Measurements from ENCODE around the gene FAM171A1.
"Not testable (repeated sequence)": the region's sequence is repeated elsewhere in the genome, so short reads cannot be mapped to it uniquely, and the experiment has no call there.

The FAM171A1 gene

DNA sequence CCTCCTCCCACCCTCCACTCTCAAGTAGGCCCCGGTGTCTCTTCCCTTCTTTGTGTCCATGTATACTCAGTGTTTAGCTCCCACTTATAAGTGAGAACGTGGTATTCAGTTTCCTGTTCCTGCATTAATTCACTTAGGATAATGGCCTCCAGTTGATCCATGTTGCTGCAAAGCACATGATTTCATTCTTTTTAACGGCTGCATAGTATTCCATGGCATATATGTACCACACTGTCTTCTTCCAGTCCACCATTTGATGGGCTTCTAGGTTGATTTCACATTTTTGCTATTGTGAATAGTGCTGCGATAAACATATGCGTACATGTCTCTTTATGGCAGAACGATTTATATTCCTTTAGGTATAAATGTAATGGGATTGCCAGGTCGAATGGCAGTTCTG, 51.0 kb downstream of the FAM171A1 start:
- DNase-seq (ENCODE audit: low read depth in 2 of 2): no peak

DNA sequence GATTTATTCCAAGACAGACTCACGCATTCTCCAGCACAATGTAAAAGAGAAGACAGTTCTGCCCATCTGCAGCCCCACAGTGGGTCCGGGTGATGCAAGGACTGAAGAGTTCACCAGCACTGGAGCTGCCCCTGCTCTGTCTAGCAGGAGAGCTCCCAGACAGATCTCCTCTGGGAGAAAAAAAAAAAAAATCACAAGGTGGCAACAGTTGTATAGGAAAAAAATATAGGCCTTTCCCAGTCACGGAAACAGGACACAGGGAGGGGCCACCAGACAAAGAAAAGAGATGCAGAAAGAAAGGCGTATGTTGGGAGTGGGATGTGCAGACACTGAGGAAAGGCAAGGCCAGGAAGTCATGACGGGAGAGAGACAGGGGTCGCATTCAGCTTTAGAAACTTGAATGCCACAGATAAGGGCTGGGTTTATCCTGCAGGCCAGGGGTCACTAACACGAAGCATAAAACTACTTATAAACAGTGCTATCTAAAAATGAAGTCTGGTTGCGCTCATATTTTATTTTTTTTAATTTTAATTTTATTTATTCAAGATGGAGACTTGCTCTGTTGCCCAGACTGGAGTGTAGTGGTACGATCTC, 54.1 kb downstream of the FAM171A1 start:
- DNase-seq (ENCODE audit: low read depth in 2 of 2): no peak

DNA sequence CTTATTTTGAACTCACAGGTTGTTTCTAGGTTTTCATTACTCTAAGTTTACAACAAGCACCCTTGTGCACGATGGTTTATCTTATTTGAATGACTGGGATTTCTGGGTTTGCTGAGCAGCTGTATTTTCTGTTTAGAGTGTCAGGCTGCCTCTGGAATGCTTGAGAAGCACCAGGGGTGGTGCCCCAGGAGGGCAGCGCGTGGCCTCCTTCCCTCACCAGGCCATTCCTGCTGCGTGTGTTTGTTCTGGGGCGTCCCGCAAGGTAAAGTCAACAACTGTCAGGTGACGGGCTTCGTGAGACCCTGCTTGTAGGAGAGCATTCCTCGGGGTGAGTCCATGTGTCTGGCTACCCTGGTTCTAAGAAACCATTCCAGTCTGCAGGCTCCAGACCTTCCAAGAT, 54.9 kb downstream of the FAM171A1 start:
- DNase-seq (ENCODE audit: low read depth in 2 of 2): no peak

DNA sequence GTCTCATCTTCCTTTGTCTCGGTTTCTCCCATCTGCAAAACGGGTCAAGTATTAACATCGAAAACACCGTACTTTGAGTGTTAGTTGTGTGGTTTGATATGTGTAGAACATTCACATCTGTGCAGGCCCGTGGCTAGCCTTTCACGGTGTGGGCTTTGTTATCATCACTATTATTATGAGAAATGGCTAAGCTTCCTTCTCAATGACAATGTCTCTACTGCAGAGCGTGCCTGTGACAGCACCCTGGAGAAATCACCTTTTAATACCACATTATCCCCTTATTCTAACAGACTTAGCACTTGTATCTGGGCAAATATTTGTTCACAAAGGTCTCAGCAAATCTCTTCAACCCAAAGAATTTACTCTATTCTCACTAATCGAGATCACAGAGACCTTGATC, 55.8 kb downstream of the FAM171A1 start:
- DNase-seq (ENCODE audit: low read depth in 2 of 2): no peak

DNA sequence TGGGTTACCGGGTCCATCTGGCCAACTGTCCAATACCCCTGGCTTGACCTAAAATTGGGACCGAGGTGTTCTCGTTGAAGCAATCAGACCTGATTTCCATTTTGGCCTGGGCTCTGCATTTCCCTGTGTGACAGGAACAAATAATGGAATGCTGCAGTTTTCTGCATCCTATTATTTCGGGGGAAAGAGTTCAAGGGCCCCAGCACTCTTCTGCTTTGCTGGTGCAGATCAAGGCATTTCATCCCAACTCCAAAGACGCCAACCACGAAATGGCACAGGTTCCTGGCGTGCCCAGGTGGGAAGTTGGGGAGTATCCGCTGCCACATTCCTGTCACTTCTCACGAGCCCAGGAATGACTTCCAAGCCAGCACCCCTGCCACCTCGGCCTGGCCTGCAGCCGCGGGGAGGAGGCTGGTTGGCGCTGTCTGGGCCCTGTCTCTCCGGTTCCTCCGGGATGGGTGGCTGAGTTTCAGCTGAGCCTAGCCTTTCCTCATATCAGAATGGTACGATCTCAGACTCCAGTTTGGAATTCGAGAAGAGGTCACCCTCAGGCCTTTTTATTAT, 56.5 kb downstream of the FAM171A1 start:
- DNase-seq (ENCODE audit: low read depth in 2 of 2): no peak

DNA sequence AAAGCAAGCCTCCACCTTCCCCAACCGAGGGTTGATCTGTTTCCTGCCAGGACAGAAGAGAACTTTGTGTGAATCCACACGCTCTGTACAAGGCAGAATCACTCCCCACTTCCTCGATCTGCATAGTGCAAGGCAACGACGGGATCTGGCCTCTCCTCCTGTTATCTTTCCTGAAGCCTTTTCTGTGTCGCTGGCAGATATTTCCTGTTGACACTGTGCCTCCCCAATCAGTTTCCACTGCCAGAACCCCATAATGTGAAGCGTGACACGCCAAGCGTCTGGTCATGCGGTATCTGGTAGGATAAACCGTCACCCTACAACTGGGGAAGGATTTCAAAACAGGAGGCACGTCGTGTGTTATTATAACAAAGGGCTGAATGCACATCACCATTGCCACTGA, 57.2 kb downstream of the FAM171A1 start:
- no peak for DNase-seq (ENCODE audit: low read depth in 2 of 2)

DNA sequence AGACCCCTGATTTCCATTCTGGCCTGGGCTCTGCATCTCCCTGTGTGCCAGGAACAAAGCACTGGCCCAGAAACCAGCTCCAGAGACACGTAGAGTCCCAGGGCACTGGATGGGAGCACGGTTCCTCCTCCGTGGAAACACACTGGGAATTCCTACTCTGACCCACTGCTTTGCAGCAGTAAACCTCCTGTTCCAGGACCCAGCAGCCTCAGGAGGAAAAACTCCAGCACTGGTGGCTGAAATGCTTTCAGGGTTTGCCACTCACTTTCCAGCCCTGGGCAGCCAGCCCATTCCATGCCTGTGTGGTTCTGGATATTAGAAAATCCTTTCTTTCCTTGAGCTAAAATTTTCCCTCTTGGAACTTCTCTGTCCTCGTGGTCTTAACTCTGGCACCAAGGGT, 58.0 kb downstream of the FAM171A1 start:
- DNase-seq (ENCODE audit: low read depth in 2 of 2): no peak

DNA sequence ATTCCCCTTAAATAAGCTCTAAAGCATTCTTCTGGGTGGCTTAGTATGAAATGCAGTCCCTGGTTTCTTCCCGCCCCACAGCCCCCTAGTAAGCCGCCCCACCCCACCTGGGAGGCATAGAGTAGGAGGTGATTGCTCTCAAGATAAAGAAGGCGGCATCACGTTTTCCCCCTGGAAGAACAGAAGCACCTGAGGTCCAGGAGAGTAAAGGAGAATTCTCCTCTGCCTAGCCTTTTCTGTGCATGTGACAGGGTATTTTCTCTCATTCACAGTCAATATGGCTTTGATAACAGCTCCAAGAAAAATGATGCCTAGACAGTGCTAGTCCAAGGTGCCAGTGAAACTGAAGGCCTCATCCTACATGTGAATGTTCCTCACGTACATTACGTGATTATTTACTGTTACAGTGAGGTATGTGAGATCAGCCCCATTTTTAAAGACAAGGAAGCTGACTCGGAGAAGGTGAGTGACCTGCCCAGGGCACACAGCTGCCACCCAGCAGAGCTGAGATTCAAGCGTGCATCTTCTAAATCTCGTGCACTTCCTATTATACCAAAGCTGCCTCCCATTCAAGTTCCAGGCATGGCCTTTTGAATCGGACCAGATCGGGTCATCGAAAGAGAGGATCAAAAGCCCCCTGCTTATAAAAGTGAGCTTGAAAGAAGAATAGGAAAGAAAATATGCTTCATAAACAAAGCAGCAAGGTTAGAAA, 59.4 kb downstream of the FAM171A1 start:
- no peak for DNase-seq (ENCODE audit: low read depth in 2 of 2)

DNA sequence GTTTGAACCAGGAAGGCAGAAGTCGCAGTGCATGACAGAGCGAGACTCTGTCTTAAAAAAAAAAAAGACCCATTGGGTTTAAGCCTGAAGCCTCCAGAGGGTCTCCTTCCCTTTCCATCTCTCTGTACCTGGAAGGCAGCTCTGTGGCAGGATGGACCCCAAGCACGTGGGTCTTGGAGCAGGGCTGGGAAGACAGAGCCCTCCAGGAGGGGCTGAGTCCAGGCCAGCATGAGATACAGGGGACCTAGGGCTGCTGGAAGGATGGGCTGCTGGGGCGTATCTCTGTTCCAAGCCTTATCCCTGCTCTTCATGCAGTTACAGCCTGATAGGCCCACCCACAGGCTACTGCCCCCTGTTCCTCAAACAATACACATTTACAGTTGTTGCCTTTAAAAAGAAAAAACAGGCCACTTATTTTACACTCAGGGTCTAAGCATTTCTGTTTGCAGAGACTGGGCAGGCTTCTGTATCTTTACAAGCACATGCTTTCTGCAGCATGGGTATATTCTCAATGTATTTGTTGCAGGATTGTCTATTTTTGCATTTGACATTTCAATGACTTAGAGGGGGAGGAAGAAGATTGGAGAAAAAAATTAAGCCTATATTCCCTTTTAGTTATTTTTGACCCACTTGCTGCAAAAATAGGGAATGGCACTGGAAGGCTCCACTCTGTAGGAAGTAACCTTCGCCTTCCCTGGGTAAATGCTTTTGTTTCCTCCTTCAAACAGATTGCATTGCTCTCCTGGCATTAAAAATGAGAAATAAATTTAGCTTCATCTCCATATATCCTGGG, 60.1 kb downstream of the FAM171A1 start:
- DNase-seq (ENCODE audit: low read depth in 2 of 2): no peak

DNA sequence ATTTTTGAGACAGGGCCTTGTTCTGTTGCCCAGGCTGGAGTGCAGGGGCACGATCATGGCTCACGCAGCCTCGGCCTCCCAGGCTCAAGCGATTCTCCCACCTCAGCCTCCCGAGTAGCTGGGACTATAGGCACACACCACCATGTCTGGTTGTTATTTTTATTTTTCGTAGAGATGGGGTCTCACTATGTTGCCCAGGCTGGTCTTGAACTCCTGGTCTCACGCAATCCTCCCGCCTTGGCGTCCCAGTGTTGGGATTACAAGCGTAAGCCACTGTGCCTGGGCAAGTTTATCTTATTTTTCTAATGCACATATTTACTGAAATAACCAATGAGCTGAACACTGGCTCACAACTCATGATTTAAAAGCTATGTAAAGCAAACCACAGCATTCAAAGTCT, 61.9 kb downstream of the FAM171A1 start:
- no peak for DNase-seq (ENCODE audit: low read depth in 2 of 2)

DNA sequence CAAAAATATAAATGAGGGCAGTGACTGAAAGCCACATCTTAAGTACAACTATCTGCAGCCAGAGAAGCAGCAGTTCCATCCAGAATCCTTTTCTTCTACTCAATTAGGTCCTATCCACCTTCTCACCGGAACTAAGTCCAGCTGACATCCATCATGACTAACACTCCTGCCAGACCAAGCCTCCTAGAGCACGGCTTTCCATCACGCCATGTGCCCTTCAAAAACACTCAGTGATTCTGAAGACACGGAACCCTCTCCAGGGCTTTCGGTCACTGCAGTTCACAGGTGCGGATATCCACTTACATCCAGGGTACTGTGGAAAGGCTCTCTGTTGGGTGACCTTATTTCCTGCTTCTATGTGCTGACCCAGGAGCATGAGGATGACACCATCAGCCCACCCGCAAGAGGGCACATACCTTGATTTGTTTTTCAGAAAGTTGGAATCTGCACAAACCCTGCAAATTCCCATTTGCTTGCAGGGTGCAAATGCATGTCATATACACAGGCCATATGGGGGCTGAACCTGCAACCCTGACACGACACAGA, 64.3 kb downstream of the FAM171A1 start:
- no peak for DNase-seq (ENCODE audit: low read depth in 2 of 2)

DNA sequence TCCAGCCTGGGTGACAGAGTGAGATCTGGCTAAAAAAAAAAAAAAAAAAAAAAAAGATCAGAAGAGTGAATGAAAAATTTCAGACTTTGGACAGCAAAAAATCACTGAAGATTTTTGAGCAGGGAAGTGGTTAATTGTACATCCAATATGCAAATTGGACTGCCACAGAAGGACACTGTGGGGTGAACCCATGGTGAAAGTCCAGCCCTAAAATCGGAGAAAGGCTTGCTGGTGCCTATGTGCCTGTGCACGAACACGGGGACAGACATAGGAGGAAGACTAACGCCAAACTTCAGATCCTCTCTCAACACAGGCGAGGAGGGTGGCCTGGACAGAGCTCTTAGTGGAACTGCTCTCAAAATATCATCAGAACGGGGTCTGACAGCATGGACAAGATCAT, 65.5 kb downstream of the FAM171A1 start:
- DNase-seq (ENCODE audit: low read depth in 2 of 2): no peak

DNA sequence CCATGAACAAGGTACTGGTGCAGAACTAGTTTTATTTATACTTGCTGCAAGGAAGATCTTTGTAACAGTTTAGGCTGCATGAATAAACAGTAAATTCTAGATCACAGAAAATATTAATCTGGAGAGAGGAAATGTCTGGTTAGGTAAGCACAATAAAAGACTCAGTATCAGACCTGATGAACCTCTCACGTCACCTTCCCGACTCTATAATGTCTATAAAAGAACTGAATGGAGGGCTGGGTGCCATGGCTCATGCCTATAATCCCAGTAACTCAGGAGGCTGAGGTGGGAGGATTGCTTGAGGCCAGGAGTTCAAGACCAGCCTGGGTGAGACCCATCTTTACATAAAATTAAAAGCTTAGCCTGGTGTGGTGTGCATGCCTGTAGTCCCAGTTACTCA, 65.9 kb downstream of the FAM171A1 start:
- no peak for DNase-seq (ENCODE audit: low read depth in 2 of 2)

DNA sequence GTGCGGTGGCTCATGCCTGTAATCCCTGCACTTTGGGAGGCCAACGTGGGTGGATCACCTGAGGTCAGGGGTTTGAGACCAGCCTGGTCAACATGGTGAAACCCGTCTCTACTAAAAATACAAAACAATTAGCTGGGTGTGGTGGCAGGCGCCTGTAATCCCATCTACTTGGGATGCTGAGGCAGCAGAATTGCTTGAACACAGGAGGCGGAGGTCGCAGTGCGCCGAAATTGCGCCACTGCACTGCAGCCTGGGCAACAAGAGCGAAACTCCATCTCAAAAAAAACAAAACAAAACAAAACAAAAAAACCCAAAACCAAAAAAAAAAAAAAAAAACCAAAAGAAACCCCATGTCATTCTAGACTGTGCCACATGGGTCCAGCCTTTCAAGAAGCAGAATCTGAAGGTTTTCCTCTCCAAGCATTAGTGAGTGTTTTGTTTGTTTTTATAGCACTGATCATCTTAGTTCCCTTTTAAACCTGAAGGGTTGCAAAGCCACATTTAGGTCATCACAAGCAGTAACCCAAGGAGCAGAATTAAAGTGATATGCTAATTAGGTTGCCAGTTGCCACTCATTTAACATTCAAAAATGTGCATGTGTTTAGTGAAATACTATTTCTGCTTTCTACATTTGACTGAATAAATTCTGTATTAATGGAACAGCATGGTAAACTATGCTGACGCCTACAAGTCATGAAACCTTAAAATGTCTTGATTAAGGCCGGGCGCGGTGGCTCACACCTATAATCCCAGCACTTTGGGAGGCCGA, 68.7 kb downstream of the FAM171A1 start:
- DNase-seq (ENCODE audit: low read depth in 2 of 2): not testable (repeated sequence)

DNA sequence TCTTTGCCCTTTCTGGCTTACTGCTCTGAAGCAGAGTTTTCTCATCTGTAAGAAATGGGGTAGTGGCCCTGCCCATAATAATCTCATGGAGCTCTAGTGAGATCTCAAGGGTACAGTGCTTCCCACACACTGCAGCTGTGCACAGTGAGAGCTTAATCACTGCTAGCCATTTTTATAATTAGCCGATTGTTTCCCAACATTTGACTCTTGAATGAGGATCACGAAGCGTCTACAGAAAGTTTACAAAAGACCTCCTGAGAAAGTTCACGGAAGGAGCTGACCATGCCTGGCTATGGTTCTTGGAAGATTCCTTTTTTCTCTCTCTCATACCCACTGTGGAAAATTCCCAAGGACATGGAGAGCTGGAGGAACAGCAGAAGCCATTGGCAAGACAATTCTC, 70.4 kb downstream of the FAM171A1 start:
- no peak for DNase-seq (ENCODE audit: low read depth in 2 of 2)

DNA sequence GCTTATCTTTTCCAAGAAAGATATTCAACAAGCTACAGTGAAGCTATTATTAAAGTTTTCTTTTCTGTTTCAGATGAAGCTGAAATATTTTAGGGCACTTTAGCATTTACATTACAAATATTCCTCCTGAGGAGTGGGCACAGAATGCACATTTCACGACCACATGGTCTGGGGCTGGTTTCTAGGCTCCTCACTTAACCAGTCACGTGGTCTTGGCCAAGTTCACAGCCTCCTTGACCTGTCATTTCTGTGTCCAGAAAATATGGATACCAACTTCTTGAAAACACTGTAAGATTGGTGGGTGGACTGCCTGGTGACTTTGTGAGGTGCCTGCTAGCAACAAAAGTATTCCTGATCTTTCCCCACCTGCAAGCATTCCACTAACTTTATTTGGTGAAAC, 70.9 kb downstream of the FAM171A1 start:
- no peak for DNase-seq (ENCODE audit: low read depth in 2 of 2)

DNA sequence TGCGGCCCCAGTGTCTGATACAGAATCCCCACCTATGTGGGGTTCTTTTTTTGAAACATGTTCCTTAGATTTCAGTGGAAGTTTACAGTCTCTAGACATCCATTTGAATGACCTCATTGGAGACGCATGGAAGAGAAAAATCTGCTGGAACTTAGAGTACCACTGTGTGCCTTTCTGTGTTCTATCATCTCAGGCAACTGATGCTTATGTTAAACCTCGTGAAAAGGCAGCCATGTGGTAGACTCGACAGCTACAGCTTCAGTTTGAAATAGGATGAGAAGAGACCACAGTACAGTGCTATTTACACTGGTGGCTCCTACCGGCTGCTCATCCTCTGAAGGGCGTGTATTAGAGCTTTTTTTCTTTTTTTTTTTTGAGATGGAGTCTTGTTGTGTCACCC, 74.4 kb downstream of the FAM171A1 start:
- DNase-seq (ENCODE audit: low read depth in 2 of 2): no peak

DNA sequence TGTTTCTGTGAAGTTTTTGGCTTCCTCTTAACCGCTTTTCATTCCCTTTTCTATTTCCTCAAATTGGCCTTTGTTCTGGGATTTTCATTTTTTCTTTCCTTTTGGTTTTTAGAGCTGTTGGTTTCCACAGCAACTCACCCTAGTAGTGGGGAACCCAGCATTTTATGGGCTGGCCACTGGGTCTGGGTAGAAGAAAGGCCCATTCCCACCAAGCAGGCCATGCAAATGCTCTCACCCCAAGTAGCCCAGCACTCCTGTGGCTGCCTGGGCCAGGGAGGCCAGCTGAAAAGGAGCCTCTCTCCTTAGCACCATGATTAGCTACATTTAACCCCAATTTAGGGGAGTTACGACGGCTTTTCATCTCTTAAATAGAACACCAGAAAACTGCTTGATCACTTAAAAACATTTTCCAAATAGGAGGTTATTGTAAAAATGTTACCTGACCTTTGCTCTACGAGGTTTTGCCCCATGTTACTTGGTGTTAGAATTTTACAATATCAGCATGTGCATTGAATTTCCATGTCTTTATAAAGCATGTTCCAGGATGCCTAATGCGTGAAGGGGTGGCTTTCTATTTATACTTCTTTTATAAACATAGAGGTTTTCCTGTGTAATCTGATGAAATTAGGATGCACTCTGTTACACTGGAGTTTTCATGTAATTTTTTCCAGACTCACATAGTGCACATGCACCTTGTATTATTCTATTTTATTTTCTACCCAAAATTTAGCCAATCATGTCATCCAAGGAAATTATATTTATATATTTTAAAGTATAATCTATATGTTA, 75.4 kb downstream of the FAM171A1 start:
- DNase-seq (ENCODE audit: low read depth in 2 of 2): no peak

DNA sequence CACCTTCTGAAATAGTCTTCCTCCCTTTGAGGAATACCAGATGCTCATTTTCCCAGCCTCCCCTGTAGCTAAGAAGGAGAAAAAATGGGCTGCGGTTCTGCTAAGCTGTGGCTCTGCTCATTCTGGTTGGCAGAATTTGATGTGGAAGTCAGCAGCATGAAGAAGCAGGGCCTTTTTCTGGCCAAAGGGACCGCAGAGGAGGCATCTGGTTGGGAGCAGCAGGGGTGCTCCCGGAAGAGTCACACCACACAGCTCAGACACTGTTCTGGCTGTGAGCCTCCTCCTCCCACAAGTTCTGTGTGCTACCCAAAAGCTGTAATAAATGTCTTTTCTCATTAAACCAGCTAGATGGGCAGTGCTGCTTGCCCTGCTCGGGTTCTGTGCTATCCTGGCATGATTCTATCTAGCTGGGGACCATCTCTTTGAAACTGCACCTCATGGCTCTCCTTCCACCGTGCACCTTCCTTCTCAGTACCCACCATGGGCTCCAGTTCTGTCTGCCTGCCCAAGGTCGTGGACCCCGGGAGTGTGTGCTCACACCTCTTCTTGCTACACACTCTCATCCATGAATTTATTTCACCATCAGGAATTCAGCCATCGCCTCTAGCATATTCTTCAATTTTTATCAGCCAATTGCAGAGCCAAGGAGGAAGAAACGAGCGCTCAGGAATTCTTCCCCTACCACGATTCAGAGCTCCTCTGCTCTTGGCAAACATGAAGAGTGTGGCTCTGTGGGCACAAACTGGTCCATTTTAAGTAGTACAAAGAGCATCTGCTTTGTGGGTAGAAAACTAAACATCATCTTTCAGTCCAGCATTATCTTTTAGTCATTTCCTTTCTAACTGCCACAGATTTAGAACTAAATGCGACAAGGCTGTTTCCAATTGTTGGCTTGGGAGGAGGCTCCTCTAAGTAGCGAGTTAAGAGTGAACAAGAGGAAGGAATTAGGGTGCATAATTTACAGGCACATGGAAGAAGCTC, 76.9 kb downstream of the FAM171A1 start:
- DNase-seq (ENCODE audit: low read depth in 2 of 2): no peak

DNA sequence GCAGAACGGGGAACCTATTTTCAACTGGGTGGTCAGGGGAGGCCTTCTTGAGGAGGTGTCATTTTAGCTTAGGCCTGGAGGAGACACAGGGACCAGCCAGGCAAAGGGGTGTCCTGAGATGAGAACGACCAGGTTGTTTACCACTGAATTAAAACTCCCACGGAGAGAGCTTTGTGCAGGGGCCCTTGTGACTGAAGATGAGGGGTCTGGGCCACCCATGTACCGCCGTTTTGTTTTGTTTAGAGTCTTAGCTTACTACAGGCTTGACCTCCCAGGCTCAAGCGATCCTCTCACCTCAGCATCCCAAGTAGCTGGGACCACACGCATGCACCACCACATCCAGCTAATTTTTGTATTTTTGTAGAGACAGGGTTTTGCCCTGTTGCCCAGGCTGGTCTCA, 80.4 kb downstream of the FAM171A1 start:
- no peak for DNase-seq (ENCODE audit: low read depth in 2 of 2)

Measured in fibroblast of skin of left biceps (primary cell).